ENCODE results near the gene SLAMF8. TPM values are rescaled to one million over a fixed set of nuclear protein-coding genes. Genes with fewer than 3 reads are reported as not detected.

The SLAMF8 gene
- total and polyA plus RNA-seq, 7 experiments from 2014 or later = 0.27 to 1.7 (median 1.3) TPM; not detected in 2

DNA sequence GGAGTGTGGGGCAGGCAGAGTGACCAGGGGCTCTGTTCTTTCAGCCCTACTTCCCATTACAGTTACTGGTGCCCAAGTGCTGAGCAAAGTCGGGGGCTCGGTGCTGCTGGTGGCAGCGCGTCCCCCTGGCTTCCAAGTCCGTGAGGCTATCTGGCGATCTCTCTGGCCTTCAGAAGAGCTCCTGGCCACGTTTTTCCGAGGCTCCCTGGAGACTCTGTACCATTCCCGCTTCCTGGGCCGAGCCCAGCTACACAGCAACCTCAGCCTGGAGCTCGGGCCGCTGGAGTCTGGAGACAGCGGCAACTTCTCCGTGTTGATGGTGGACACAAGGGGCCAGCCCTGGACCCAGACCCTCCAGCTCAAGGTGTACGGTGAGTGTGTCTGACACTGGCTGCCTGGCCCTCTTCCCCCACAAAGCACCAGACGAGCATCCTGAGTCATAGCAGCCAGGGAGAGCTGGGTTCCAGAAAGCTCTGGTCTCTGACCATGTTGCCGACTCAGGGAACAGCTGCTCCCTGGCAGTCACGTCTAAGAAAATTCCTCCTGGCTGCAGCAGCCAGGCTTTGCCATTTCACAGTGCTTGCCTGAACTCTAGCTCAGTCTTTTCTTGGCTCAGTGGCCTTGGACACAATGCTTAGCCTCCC, 3.3 kb downstream of the SLAMF8 start:
- peaks cover 0 to 35% (median 0%) of the 10 kb centered on the region in 5 donors for H3K27me3 Mint-ChIP-seq
- peaks cover 0 to 16% (median 4%) of the 10 kb centered on the region in 11 donors for H3K9me3 Mint-ChIP-seq
- H3K4me3 ChIP-seq (ENCODE audit: low read length) = no peak overlapping the region
- peaks cover 31 to 38% of the 10 kb centered on the region in 2 donors for H3K4me1 ChIP-seq (ENCODE audit: control insufficient read depth in 2 of 2, insufficient read depth in 2 of 2, low read length in 2 of 2)
- no peaks in the 10 kb centered on the region for H3K27me3 ChIP-seq (ENCODE audit: control insufficient read depth in 2 of 2, insufficient read depth in 2 of 2, low read length in 2 of 2)
- intact Hi-C loops (cut with micrococcal nuclease) = loop anchor here in 1 of 2 donors (5.0 kb wide), 1 partner anchor 48 kb away; the partner anchor contains the start of gene DUSP23
- peaks cover 0 to 27% (median 0%) of the 10 kb centered on the region in 5 donors for H3K36me3 Mint-ChIP-seq
- no peak for ATAC-seq
- peaks cover 0 to 7% (median 0%) of the 10 kb centered on the region in 3 experiments for H3K9me3 ChIP-seq (ENCODE audit: control insufficient read depth in 2 of 3, low read length in 3 of 3)
- CTCF ChIA-PET = interaction anchor here (0.6 kb wide), 1 partner anchor 739 kb away, joined by 3 read pairs; no protein-coding TSS in a partner anchor
- no peak for DNase-seq
- H3K4me1 Mint-ChIP-seq = peaks cover 42 to 51% (median 45%) of the 10 kb centered on the region in 7 donors
- no peak overlapping the region for H3K27ac Mint-ChIP-seq
- H3K4me3 Mint-ChIP-seq = no peak overlapping the region
- H3K27ac ChIP-seq (ENCODE audit: low read depth, low read length) = no peak overlapping the region
- no peaks in the 10 kb centered on the region for H3K36me3 ChIP-seq (ENCODE audit: control insufficient read depth in 2 of 3, insufficient read depth in 3 of 3, low read length in 3 of 3)
- POLR2A ChIA-PET = interaction anchor here (0.6 kb wide), 1 partner anchor 13 kb away, joined by 3 read pairs; no protein-coding TSS in a partner anchor

DNA sequence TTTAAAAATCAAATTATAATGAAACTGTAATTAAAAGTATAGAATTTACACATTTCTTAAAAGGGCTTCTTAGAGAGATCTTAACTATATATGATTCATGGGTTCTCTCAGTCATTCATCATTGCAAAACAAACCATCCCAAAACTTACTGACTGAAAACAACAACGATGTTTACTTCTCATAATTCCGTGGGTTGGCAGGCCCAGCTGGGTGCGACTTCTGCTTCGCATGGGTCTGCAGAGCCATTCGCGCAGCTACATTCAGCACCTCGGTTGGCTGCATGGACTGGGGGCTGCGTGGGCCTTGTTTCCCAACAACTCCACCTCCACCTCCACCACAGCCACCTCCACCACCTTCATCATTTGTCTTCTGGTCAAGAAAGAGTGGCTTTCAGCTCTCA, 4.0 kb downstream of the SLAMF8 start:
- H3K9me3 ChIP-seq (ENCODE audit: control insufficient read depth in 2 of 3, low read length in 3 of 3) = peaks cover 0 to 7% (median 0%) of the 10 kb centered on the region in 3 experiments
- Mint-ChIP-seq H3K27me3 (peaks cover 0 to 38% (median 0%) of the 10 kb centered on the region in 5 donors), H3K4me1 (peaks cover 35 to 44% (median 38%) of the 10 kb centered on the region in 7 donors), H3K27ac (no peak overlapping the region), H3K4me3 (no peak overlapping the region), H3K36me3 (peaks cover 0 to 27% (median 0%) of the 10 kb centered on the region in 5 donors), H3K9me3 (peaks cover 0 to 16% (median 4%) of the 10 kb centered on the region in 11 donors)
- DNase-seq (no peak), ATAC-seq (no peak)
- no peak overlapping the region for H3K27ac ChIP-seq (ENCODE audit: low read depth, low read length)
- ChIA-PET POLR2A (no interaction called here), CTCF (no interaction called here)
- H3K27me3 ChIP-seq (ENCODE audit: control insufficient read depth in 2 of 2, insufficient read depth in 2 of 2, low read length in 2 of 2) = no peaks in the 10 kb centered on the region
- H3K4me1 ChIP-seq (ENCODE audit: control insufficient read depth in 2 of 2, insufficient read depth in 2 of 2, low read length in 2 of 2) = peaks cover 24 to 30% of the 10 kb centered on the region in 2 donors
- no peaks in the 10 kb centered on the region for H3K36me3 ChIP-seq (ENCODE audit: control insufficient read depth in 2 of 3, insufficient read depth in 3 of 3, low read length in 3 of 3)
- intact Hi-C loops (cut with micrococcal nuclease) = no loop called here
- H3K4me3 ChIP-seq (ENCODE audit: low read length) = no peak overlapping the region

DNA sequence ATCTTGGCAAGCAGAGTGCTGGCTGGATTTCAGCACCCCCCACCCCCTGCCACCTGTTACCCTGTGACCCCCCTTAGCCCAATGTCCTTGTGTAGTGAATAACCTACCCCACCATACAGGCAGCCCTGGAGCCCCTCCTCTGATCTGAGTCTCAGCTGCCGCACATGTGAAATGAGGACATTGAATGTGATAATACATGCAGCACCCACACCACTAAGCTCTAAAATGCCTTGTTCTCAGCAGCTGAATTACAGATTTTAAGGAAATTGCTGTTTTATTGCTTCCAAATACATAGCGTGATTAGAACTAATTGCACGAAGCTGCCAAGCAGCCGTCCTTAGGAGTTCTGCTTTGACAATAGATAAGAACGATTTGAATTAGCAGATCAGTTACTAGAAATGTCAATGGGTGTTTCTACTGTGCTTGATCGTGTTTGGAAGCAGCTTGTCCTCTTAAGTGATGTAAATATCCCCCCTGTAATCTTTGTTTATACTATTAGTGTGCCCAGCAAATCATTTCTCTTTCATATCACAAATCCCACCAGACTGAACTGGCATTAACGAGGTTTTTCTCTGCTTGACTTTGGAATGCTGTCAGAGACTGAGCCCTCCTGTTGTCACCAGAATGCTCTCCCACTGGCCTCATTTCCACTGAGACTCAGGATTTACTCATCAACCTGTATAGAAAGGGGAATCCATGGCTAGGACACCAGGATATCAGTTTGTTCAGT, 4.9 kb downstream of the SLAMF8 start:
- Mint-ChIP-seq H3K9me3 (peaks cover 0 to 16% (median 4%) of the 10 kb centered on the region in 11 donors), H3K4me3 (no peak overlapping the region), H3K4me1 (peaks cover 26 to 35% (median 29%) of the 10 kb centered on the region in 7 donors)

DNA sequence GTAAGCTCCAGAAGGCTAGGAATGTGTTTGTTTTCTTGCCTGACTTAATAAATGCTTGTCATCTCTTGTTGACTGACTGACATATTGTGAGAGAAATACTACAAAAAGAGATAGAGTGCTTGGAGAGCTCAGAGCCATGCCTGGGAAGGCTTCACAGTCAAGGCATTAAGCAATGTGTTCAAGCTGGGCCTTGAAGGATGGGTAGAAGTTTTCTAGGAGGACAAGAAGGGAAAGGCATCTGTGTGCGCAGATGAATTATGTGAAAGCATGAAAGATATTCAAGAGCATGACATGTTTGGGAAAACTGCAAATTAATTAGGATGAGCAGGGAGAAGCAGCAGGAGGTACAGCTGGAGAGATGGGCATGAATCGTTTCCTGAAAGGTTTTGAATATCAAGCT, 5.6 kb downstream of the SLAMF8 start:
- CTCF ChIA-PET = interaction anchor here (1.0 kb wide), 1 partner anchor 59 kb away, joined by 3 read pairs; no protein-coding TSS in a partner anchor
- DNase-seq (no peak), ATAC-seq (no peak)
- H3K4me1 Mint-ChIP-seq = peaks cover 19 to 28% (median 22%) of the 10 kb centered on the region in 7 donors
- H3K4me1 ChIP-seq (ENCODE audit: control insufficient read depth in 2 of 2, insufficient read depth in 2 of 2, low read length in 2 of 2) = peaks cover 8 to 16% of the 10 kb centered on the region in 2 donors
- peaks cover 0 to 15% (median 4%) of the 10 kb centered on the region in 11 donors for H3K9me3 Mint-ChIP-seq
- H3K36me3 Mint-ChIP-seq = peaks cover 2 to 15% (median 8%) of the 10 kb centered on the region in 5 donors
- H3K27ac Mint-ChIP-seq = no peak overlapping the region
- intact Hi-C loops (cut with micrococcal nuclease) = no loop called here
- H3K27me3 ChIP-seq (ENCODE audit: control insufficient read depth in 2 of 2, insufficient read depth in 2 of 2, low read length in 2 of 2) = no peaks in the 10 kb centered on the region
- POLR2A ChIA-PET = no interaction called here
- H3K4me3 Mint-ChIP-seq = no peak overlapping the region
- H3K27ac ChIP-seq (ENCODE audit: low read depth, low read length) = no peak overlapping the region
- no peak overlapping the region for H3K4me3 ChIP-seq (ENCODE audit: low read length)
- no peaks in the 10 kb centered on the region for H3K36me3 ChIP-seq (ENCODE audit: control insufficient read depth in 2 of 3, insufficient read depth in 3 of 3, low read length in 3 of 3)
- H3K27me3 Mint-ChIP-seq = peaks cover 0 to 42% (median 0%) of the 10 kb centered on the region in 5 donors
- peaks cover 0 to 7% (median 0%) of the 10 kb centered on the region in 3 experiments for H3K9me3 ChIP-seq (ENCODE audit: control insufficient read depth in 2 of 3, low read length in 3 of 3)

More for the DNA sequence above, 4.9 kb downstream of the SLAMF8 start:
- no peak for ATAC-seq
- H3K36me3 ChIP-seq (ENCODE audit: control insufficient read depth in 2 of 3, insufficient read depth in 3 of 3, low read length in 3 of 3) = no peaks in the 10 kb centered on the region
- ChIA-PET CTCF (no interaction called here), POLR2A (no interaction called here)
- no peak overlapping the region for H3K27ac ChIP-seq (ENCODE audit: low read depth, low read length)
- H3K9me3 ChIP-seq (ENCODE audit: control insufficient read depth in 2 of 3, low read length in 3 of 3) = peaks cover 0 to 7% (median 0%) of the 10 kb centered on the region in 3 experiments
- H3K27me3 ChIP-seq (ENCODE audit: control insufficient read depth in 2 of 2, insufficient read depth in 2 of 2, low read length in 2 of 2) = no peaks in the 10 kb centered on the region
- peaks cover 16 to 23% of the 10 kb centered on the region in 2 donors for H3K4me1 ChIP-seq (ENCODE audit: control insufficient read depth in 2 of 2, insufficient read depth in 2 of 2, low read length in 2 of 2)
- no peak overlapping the region for H3K4me3 ChIP-seq (ENCODE audit: low read length)
- intact Hi-C loops (cut with micrococcal nuclease) = no loop called here
- Mint-ChIP-seq H3K27ac (no peak overlapping the region), H3K27me3 (peaks cover 0 to 41% (median 0%) of the 10 kb centered on the region in 5 donors), H3K36me3 (peaks cover 0 to 22% (median 2%) of the 10 kb centered on the region in 5 donors)
- no peak for DNase-seq

DNA sequence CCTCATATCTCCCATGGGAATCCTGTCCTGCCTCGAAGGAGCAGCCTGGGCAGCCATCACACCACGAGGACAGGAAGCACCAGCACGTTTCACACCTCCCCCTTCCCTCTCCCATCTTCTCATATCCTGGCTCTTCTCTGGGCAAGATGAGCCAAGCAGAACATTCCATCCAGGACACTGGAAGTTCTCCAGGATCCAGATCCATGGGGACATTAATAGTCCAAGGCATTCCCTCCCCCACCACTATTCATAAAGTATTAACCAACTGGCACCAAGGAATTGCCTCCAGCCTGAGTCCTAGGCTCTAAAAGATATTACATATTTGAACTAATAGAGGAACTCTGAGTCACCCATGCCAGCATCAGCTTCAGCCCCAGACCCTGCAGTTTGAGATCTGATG, 8.7 kb downstream of the SLAMF8 start:
- CTCF ChIA-PET = no interaction called here
- no peaks in the 10 kb centered on the region for H3K9me3 ChIP-seq (ENCODE audit: control insufficient read depth in 2 of 3, low read length in 3 of 3)

DNA sequence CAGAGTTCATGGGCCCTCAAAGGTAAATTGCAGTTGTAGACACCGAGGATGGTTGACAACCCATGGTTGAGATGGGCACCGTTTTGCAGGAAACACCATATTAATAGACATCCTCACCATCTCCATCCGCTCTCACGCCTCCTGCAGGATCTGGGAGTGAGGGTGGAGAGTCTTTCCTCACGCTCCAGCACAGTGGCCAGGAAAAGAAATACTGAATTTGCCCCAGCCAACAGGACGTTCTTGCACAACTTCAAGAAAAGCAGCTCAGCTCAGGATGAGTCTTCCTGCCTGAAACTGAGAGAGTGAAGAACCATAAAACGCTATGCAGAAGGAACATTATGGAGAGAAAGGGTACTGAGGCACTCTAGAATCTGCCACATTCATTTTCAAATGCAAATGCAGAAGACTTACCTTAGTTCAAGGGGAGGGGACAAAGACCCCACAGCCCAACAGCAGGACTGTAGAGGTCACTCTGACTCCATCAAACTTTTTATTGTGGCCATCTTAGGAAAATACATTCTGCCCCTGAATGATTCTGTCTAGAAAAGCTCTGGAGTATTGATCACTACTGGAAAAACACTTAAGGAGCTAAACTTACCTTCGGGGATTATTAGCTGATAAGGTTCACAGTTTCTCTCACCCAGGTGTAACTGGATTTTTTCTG, 9.3 kb downstream of the SLAMF8 start:
- peaks cover 0 to 30% (median 0%) of the 10 kb centered on the region in 5 donors for H3K27me3 Mint-ChIP-seq
- Histone ChIP-seq H3K36me3 (ENCODE audit: control insufficient read depth in 2 of 3, insufficient read depth in 3 of 3, low read length in 3 of 3) (no peaks in the 10 kb centered on the region), H3K4me3 (ENCODE audit: low read length) (no peak overlapping the region), H3K27me3 (ENCODE audit: control insufficient read depth in 2 of 2, insufficient read depth in 2 of 2, low read length in 2 of 2) (no peaks in the 10 kb centered on the region), H3K4me1 (ENCODE audit: control insufficient read depth in 2 of 2, insufficient read depth in 2 of 2, low read length in 2 of 2) (no peaks in the 10 kb centered on the region), H3K27ac (ENCODE audit: low read depth, low read length) (no peak overlapping the region), H3K9me3 (ENCODE audit: control insufficient read depth in 2 of 3, low read length in 3 of 3) (no peaks in the 10 kb centered on the region)
- POLR2A ChIA-PET = no interaction called here
- H3K9me3 Mint-ChIP-seq = no peaks in the 10 kb centered on the region
- H3K36me3 Mint-ChIP-seq = peaks cover 0 to 18% (median 10%) of the 10 kb centered on the region in 5 donors
- no peak for ATAC-seq
- no peak overlapping the region for H3K27ac Mint-ChIP-seq
- CTCF ChIA-PET = interaction anchor here (0.9 kb wide), 1 partner anchor 57 kb away, joined by 3 read pairs; no protein-coding TSS in a partner anchor
- no peak overlapping the region for H3K4me3 Mint-ChIP-seq
- peaks cover 0 to 5% (median 0%) of the 10 kb centered on the region in 7 donors for H3K4me1 Mint-ChIP-seq
- DNase-seq = no peak
- intact Hi-C loops (cut with micrococcal nuclease) = no loop called here

More for the DNA sequence above, 8.7 kb downstream of the SLAMF8 start:
- H3K4me1 ChIP-seq (ENCODE audit: control insufficient read depth in 2 of 2, insufficient read depth in 2 of 2, low read length in 2 of 2) = no peaks in the 10 kb centered on the region
- ATAC-seq = no peak
- H3K36me3 Mint-ChIP-seq = peaks cover 0 to 18% (median 10%) of the 10 kb centered on the region in 5 donors
- no peaks in the 10 kb centered on the region for H3K27me3 ChIP-seq (ENCODE audit: control insufficient read depth in 2 of 2, insufficient read depth in 2 of 2, low read length in 2 of 2)
- no peaks in the 10 kb centered on the region for H3K36me3 ChIP-seq (ENCODE audit: control insufficient read depth in 2 of 3, insufficient read depth in 3 of 3, low read length in 3 of 3)
- H3K4me1 Mint-ChIP-seq = peaks cover 0 to 5% (median 0%) of the 10 kb centered on the region in 7 donors
- no peak for DNase-seq
- POLR2A ChIA-PET = no interaction called here
- intact Hi-C loops (cut with micrococcal nuclease) = no loop called here
- no peak overlapping the region for H3K27ac Mint-ChIP-seq
- H3K27me3 Mint-ChIP-seq = peaks cover 0 to 34% (median 0%) of the 10 kb centered on the region in 5 donors
- H3K27ac ChIP-seq (ENCODE audit: low read depth, low read length) = no peak overlapping the region
- H3K4me3 Mint-ChIP-seq = no peak overlapping the region
- H3K9me3 Mint-ChIP-seq = peaks cover 0 to under 1% (median 0%) of the 10 kb centered on the region in 11 donors
- H3K4me3 ChIP-seq (ENCODE audit: low read length) = no peak overlapping the region
